ENCODE results near the gene ANKRD65. TPM values are rescaled to one million over a fixed set of nuclear protein-coding genes. Genes with fewer than 3 reads are reported as not detected.
"Not testable (repeated sequence)": the region's sequence is repeated elsewhere in the genome, so short reads cannot be mapped to it uniquely, and the experiment has no call there.

ANKRD65 gene
- total RNA-seq, 1 donor from 2014 or later: 4.0 TPM

GRCh38 chr1:1411626-1412025 is 9.4 kb downstream of the ANKRD65 start:
- DNase-seq (ENCODE audit: low read depth): no peak
- TF ChIP-seq CTCF (conservative IDR thresholded peaks at IDR 0.05; ENCODE audit: low read depth, low read length): no peak
- H3K4me3 ChIP-seq (ENCODE audit: low read depth, low read length): no peak overlapping the region

GRCh38 chr1:1410238-1410637 is 10.8 kb downstream of the ANKRD65 start:
- H3K4me3 ChIP-seq (ENCODE audit: low read depth, low read length); DNase-seq (ENCODE audit: low read depth): not testable (repeated sequence)

- peak overlapping the region; percentile 98 for H3K4me3 ChIP-seq (ENCODE audit: low read depth, low read length)
- no peak for TF ChIP-seq CTCF (conservative IDR thresholded peaks at IDR 0.05; ENCODE audit: low read depth, low read length)
- no peak for DNase-seq (ENCODE audit: low read depth)
Observed at GRCh38 chr1:1407636-1408318, 13.3 kb downstream of the ANKRD65 start.

- H3K4me3 ChIP-seq (ENCODE audit: low read depth, low read length): peak within 1 kb of the TSS; percentile 98
- DNase-seq (ENCODE audit: low read depth): no peak
- no peak for TF ChIP-seq CTCF (conservative IDR thresholded peaks at IDR 0.05; ENCODE audit: low read depth, low read length)
Observed at GRCh38 chr1:1406821-1407635, 14.0 kb downstream of the ANKRD65 start, which contains the start of gene MRPL20. Gene MRPL20, minus strand, starts transcription at chr1:1407293. Its CDS starts 76 bp downstream, at chr1:1407217.

- DNase-seq (ENCODE audit: low read depth): no peak
- peak overlapping the region; percentile 98 for H3K4me3 ChIP-seq (ENCODE audit: low read depth, low read length)
- TF ChIP-seq CTCF (conservative IDR thresholded peaks at IDR 0.05; ENCODE audit: low read depth, low read length): no peak
Observed at GRCh38 chr1:1406101-1406820, 14.8 kb downstream of the ANKRD65 start.

GRCh38 chr1:1403653-1404052 is 17.4 kb downstream of the ANKRD65 start:
- no peak for DNase-seq (ENCODE audit: low read depth)
- no peak overlapping the region for H3K4me3 ChIP-seq (ENCODE audit: low read depth, low read length)
- no peak for TF ChIP-seq CTCF (conservative IDR thresholded peaks at IDR 0.05; ENCODE audit: low read depth, low read length)

- H3K4me3 ChIP-seq (ENCODE audit: low read depth, low read length); DNase-seq (ENCODE audit: low read depth): not testable (repeated sequence)
Observed at GRCh38 chr1:1402901-1403392, 18.1 kb downstream of the ANKRD65 start.

Data from epithelial cell of proximal tubule (primary cell).